DND-41 (cell line): ENCODE results near the gene MCTP1.

Experiments
- ATAC-seq: fragments of 200-7000 bp; cut with Tn5 transposase; 3 replicates; pipeline ENCODE4 v1.9.1; 2021; ENCODE audit warnings: low read depth; ENCODE audit not compliant: insufficient read depth
- DNase-seq: peaks from one replicate; pipeline ENCODE4 v3.0.0-alpha.2; 2020
- H2AFZ ChIP-seq: 2 replicates; pipeline ENCODE4 v1.6.0; 2012; ENCODE audit warnings: low read depth, low read length
- H3K27ac ChIP-seq: 2 replicates; pipeline ENCODE4 v1.5.1; 2012; ENCODE audit warnings: low read length, inconsistent platforms
- H3K27me3 ChIP-seq: fragments of 200-600 bp; sonication (generic); 2 replicates; pipeline ENCODE4 v1.6.0; 2012; ENCODE audit warnings: low read length, mild to moderate bottlenecking, inconsistent platforms; ENCODE audit not compliant: insufficient read depth, poor library complexity
- H3K36me3 ChIP-seq: 2 replicates; pipeline ENCODE4 v1.5.1; 2012; ENCODE audit warnings: low read length, inconsistent platforms; ENCODE audit not compliant: insufficient read depth
- H3K4me1 ChIP-seq: 2 replicates; pipeline ENCODE4 v1.5.1; 2012; ENCODE audit warnings: mild to moderate bottlenecking, low read length; ENCODE audit not compliant: insufficient read depth
- H3K4me2 ChIP-seq: 2 replicates; pipeline ENCODE4 v1.6.0; 2012; ENCODE audit warnings: mild to moderate bottlenecking, moderate library complexity, low read length, inconsistent platforms; ENCODE audit not compliant: insufficient read depth
- H3K4me3 ChIP-seq, 2 experiments: fragments of 200-600 bp in 1 of 2; shearing (Covaris generic) in 1 of 2; 2 replicates each; pipeline ENCODE4 v1.5.1; 2012 to 2016; ENCODE audit warnings: inconsistent platforms in 2 of 2, low read length in 2 of 2, mild to moderate bottlenecking in 2 of 2, low read depth in 1 of 2, moderate library complexity in 1 of 2
- H3K79me2 ChIP-seq: 2 replicates; pipeline ENCODE4 v1.6.0; 2012; ENCODE audit warnings: low read length, inconsistent platforms; ENCODE audit not compliant: insufficient read depth
- H3K9ac ChIP-seq: 2 replicates; pipeline ENCODE4 v1.6.0; 2012; ENCODE audit warnings: low read depth, mild to moderate bottlenecking, inconsistent platforms, low read length, moderate library complexity
- H3K9me3 ChIP-seq: 2 replicates; pipeline ENCODE4 v1.5.1; 2012; ENCODE audit warnings: low read length, moderate library complexity, mild to moderate bottlenecking, inconsistent platforms; ENCODE audit not compliant: insufficient read depth, severe bottlenecking
- H4K20me1 ChIP-seq: 2 replicates; pipeline ENCODE4 v1.6.0; 2012; ENCODE audit warnings: low read length; ENCODE audit not compliant: insufficient read depth
- CTCF ChIP-seq: IDR thresholded peaks from 2 replicates; pipeline ENCODE4 v1.5.1; 2012; ENCODE audit warnings: borderline replicate concordance, low read length, moderate library complexity, mild to moderate bottlenecking; ENCODE audit not compliant: poor library complexity, severe bottlenecking; ENCODE audit errors: extremely low read depth
- EZH2 ChIP-seq: IDR thresholded peaks from 3 replicates; pipeline ENCODE4 v1.6.1; 2012; ENCODE audit warnings: borderline replicate concordance, low read depth, mild to moderate bottlenecking, moderate library complexity, low read length, inconsistent platforms; ENCODE audit not compliant: severe bottlenecking

The MCTP1 gene

DNA sequence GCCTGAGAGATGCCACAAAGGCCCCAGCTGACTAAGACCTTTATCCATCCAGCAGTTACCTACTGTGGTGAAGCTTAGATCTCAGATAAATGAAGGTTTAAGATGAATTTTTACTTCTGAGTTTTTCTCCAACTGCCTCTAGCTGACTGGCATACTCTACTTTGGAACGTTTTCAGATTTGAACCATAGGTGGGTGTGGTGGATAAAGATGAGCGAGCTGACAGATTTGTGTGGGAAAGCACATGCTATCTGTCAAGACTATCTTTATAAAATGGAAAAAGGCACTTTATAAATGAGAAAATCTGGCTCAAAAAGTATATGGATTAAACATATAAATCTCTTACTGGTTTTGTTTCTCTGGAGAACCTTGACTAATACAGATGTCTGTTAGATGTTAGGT is 160.8 kb downstream of the MCTP1 start:
- Histone ChIP-seq H3K27ac (no peak overlapping the region), H3K27me3 (no peaks in the 10 kb centered on the region), H4K20me1 (no peaks in the 10 kb centered on the region), H3K79me2 (no peaks in the 10 kb centered on the region), H3K4me2 (no peak overlapping the region), H3K4me1 (no peaks in the 10 kb centered on the region), H3K9me3 (no peaks in the 10 kb centered on the region), H3K9ac (no peak overlapping the region), H2AFZ (no peak overlapping the region), H3K36me3 (no peaks in the 10 kb centered on the region), H3K4me3 (no peak overlapping the region)
- DNase-seq: no peak
- TF ChIP-seq EZH2 (no peak), CTCF (no peak)
- no peak for ATAC-seq

GRCh38 chr5:95114902-95115301 is 170.0 kb downstream of the MCTP1 start:
- no peak for DNase-seq
- TF ChIP-seq CTCF: no peak
- no peak for TF ChIP-seq EZH2
- H2AFZ ChIP-seq: no peak overlapping the region
- no peak for ATAC-seq
- H3K4me3 ChIP-seq: no peak overlapping the region
- no peaks in the 10 kb centered on the region for H4K20me1 ChIP-seq
- H3K4me2 ChIP-seq: no peak overlapping the region
- no peaks in the 10 kb centered on the region for H3K36me3 ChIP-seq
- no peak overlapping the region for H3K9ac ChIP-seq
- H3K27me3 ChIP-seq: no peaks in the 10 kb centered on the region
- no peaks in the 10 kb centered on the region for H3K4me1 ChIP-seq
- no peaks in the 10 kb centered on the region for H3K79me2 ChIP-seq
- H3K27ac ChIP-seq: no peak overlapping the region
- H3K9me3 ChIP-seq: no peaks in the 10 kb centered on the region

GRCh38 chr5:95114305-95114704 is 170.6 kb downstream of the MCTP1 start:
- H3K4me1 ChIP-seq: no peaks in the 10 kb centered on the region
- H3K36me3 ChIP-seq: no peaks in the 10 kb centered on the region
- DNase-seq: no peak
- H4K20me1 ChIP-seq: no peaks in the 10 kb centered on the region
- no peaks in the 10 kb centered on the region for H3K27me3 ChIP-seq
- no peak for ATAC-seq
- no peak overlapping the region for H3K4me3 ChIP-seq
- H3K27ac ChIP-seq: no peak overlapping the region
- H2AFZ ChIP-seq: no peak overlapping the region
- no peak overlapping the region for H3K4me2 ChIP-seq
- H3K79me2 ChIP-seq: no peaks in the 10 kb centered on the region
- no peak overlapping the region for H3K9ac ChIP-seq
- no peaks in the 10 kb centered on the region for H3K9me3 ChIP-seq
- TF ChIP-seq EZH2: no peak
- no peak for TF ChIP-seq CTCF

DNA sequence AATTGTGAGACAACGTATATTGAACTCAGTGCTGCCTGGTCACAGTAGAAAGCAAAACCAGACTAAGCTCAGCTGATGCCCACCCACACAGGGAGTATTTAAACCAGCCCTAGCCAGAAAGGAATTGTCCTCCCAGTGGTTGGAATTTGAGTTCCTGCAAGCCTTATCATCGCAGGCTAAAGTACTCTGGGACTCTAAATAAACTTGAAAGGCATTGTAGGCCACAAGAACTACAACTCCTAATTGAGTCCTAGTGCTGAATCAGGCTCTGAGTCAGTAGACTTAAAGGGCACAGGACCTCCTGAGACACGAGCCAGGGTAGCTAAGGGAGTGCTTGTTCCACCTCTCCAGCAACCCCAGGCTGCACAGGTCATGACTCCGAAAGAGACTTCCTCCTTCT is 171.4 kb downstream of the MCTP1 start:
- no peak overlapping the region for H3K4me3 ChIP-seq
- H3K9me3 ChIP-seq: no peaks in the 10 kb centered on the region
- H3K4me2 ChIP-seq: no peak overlapping the region
- no peaks in the 10 kb centered on the region for H3K79me2 ChIP-seq
- no peak for DNase-seq
- no peaks in the 10 kb centered on the region for H3K36me3 ChIP-seq
- no peaks in the 10 kb centered on the region for H3K4me1 ChIP-seq
- H3K9ac ChIP-seq: no peak overlapping the region
- H3K27me3 ChIP-seq: no peaks in the 10 kb centered on the region
- no peak overlapping the region for H3K27ac ChIP-seq
- H2AFZ ChIP-seq: no peak overlapping the region
- ATAC-seq: no peak
- no peaks in the 10 kb centered on the region for H4K20me1 ChIP-seq
- no peak for TF ChIP-seq CTCF
- no peak for TF ChIP-seq EZH2
